ENCODE measurements around the gene SRCAP.

The SRCAP gene

GRCh38 chr16:30760577-30761426 is 61.8 kb downstream of the SRCAP start:
- no peak for DNase-seq

DNA sequence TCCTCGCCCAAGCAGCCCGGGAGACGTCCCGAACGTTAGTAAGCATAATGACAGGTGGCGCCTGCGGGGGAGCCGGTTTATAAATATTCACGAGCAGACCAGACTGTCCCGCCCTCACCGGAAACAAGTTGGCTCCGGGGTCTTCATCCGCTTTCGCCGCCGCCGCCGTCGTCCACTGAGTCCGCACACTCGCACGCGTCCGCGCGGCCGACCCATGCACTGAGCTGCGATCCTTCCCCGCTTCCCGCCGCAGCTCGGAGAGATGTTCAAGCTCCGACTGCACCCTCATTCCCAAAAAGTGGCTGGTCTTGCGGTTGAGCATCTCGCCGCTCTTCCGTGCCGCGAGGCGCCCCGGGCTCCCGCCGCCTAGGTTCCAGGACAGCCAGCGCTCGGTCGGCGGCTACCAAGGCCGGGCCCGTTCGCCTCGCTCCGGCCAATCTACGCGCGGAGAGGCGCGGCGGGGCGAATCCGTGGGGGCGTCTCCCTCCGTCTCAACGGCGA is 62.5 kb downstream of the SRCAP start:
- DNase-seq, result peak; percentile 67

DNA sequence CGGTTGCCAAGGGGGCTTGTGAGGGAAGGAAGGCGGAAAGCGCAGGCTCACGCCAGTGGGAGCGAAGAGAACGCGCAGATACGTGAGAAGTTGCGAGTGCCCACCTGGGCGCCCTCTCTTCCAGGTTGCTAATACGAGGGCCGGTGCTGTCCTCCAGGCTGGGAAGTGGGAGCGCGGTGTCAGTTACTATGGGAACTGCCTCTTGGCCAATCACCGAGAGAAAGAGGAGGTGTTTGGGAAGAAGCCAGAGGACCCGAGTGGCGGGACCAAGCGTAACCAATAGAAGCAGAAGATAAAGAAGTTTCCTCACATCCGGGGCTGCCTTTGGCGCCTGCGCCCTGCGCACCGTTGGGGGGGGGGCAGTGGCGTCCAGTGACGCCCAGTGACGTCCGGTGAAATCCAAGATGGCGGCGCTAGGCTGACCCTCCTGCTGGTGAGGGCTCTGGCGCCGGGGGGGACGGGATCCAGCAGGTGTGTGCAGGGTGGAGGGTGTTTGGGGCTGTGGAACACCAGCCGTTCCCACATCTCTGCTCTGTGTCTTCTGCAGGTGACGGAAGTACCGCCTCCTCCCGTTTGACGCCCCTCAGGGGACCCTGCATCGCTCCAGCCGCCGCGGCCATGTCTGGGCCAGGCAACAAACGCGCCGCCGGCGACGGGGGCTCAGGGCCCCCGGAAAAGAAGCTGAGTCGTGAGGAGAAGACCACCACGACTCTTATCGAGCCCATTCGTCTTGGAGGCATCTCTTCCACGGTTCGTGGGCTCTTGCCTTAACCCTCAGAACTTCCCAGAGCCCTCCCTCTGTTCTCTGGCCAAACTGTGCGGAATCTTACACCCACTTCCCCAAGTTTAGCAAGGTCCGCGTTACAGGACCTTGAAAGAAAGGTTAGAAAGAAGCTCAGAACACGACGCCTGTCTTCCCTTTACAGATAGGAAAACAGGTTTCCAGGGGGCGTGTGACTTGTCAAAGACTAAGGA is 63.2 kb downstream of the SRCAP start, which contains the start of the genes CFAP119 and RNF40:
CFAP119 (minus strand) TSS at position 135 of the 975 bp plus-strand sequence. CDS start 314 bp downstream, outside the sequence.
RNF40 (plus strand) TSS at position 395 of the 975 bp plus-strand sequence; CDS start at position 619, 224 bp downstream.
- DNase-seq, result peak; percentile 99

- DNase-seq, result no peak
These were observed 64.2 kb downstream of the SRCAP start for GRCh38 chr16:30762991-30763725.

- no peak for DNase-seq
These were observed 65.1 kb downstream of the SRCAP start for GRCh38 chr16:30764086-30764485.

DNA sequence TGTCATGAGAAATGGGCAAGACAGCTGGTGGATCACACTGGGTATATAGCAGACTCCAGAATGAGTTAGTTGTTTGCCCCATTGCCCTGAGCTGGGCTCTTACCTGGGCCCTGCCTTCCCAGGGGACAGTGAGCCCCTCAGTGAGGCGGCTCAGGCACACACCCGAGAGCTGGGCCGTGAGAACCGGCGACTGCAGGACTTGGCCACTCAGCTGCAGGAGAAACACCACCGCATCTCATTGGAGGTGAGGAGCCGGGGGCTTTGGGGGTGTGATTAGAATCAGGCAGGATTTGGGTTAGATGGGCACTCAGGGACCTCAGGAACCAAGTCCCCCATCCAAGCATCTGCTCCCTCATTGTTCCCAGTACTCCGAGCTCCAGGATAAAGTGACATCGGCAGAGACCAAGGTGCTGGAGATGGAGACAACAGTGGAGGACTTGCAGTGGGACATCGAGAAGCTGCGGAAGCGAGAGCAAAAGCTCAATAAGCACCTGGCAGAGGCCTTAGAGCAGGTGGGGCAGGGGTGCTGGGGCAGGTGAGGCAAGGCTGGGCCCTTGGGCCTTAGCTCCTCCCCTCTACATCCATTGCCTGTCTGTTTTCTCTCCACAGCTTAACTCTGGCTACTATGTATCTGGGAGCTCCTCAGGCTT is 66.0 kb downstream of the SRCAP start:
- DNase-seq, result no peak

GRCh38 chr16:30766206-30766932 is 67.4 kb downstream of the SRCAP start:
- no peak for DNase-seq

GRCh38 chr16:30766933-30767284 is 67.9 kb downstream of the SRCAP start:
- DNase-seq, result no peak

DNA sequence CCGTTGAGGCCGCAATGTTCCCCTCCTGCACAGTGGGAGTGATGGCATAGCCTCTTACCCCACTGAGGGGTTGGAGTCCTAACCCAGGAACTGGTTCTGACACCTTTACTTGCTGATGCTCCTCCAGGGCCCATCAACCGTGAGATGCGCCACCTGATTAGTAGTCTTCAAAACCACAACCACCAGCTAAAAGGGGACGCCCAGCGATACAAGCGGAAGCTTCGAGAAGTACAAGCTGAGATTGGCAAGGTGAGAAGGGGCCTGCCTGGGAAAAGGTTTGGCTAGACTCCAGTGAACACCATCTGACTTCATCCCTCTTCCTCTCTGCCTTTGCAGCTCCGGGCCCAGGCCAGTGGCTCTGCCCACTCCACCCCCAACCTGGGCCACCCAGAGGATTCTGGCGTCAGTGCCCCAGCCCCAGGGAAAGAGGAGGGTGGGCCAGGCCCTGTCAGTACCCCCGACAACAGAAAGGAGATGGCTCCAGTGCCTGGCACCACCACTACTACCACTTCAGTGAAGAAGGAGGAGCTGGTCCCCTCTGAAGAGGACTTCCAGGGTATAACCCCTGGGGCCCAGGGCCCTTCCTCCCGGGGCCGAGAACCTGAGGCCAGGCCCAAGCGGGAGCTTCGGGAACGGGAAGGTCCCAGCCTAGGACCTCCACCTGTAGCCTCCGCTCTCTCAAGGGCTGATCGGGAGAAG is 68.9 kb downstream of the SRCAP start:
- DNase-seq, result no peak

- no peak for DNase-seq
These were observed 69.7 kb downstream of the SRCAP start for GRCh38 chr16:30768583-30769181.

GRCh38 chr16:30769379-30770089 is 70.6 kb downstream of the SRCAP start:
- DNase-seq, result no peak

DNA sequence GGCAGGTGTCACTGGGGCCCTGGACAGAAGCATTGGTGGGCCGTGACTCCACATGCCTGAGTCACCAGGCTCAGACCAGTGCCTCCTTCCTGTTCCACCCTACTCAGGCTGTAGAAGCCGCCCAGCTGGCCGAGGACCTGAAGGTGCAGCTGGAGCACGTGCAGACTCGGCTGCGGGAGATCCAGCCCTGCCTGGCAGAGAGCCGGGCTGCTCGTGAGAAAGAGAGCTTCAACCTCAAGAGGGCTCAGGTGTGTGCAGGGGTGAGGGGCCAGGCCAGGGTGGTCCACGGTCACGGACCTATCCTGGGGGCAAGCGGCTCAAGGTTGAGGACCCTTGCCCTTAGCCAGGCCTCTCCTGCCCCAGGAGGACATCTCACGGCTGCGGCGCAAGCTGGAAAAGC is 72.8 kb downstream of the SRCAP start:
- DNase-seq, result no peak

DNA sequence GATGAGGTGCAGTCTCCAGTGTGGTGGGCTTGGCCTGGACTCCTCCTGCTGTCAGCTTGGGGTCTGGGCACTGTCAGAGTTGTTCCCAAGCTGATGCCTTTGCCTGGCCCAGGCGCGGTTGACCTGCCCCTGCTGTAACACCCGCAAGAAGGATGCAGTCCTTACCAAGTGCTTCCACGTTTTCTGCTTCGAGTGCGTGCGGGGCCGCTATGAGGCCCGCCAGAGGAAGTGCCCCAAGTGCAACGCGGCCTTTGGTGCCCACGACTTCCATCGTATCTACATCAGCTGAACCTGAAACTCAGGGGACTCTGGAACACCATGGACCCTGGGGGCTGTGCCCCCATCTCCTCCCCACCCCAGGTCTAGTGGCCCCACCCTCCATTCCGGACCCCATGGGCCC is 74.9 kb downstream of the SRCAP start:
- no peak for DNase-seq

GRCh38 chr16:30774367-30775130 is 75.6 kb downstream of the SRCAP start:
- DNase-seq, result peak; percentile 61

- DNase-seq, result no peak
These were observed 76.1 kb downstream of the SRCAP start for GRCh38 chr16:30775131-30775391.

GRCh38 chr16:30775392-30776188 is 76.6 kb downstream of the SRCAP start:
- DNase-seq, result peak; percentile 97

DNA sequence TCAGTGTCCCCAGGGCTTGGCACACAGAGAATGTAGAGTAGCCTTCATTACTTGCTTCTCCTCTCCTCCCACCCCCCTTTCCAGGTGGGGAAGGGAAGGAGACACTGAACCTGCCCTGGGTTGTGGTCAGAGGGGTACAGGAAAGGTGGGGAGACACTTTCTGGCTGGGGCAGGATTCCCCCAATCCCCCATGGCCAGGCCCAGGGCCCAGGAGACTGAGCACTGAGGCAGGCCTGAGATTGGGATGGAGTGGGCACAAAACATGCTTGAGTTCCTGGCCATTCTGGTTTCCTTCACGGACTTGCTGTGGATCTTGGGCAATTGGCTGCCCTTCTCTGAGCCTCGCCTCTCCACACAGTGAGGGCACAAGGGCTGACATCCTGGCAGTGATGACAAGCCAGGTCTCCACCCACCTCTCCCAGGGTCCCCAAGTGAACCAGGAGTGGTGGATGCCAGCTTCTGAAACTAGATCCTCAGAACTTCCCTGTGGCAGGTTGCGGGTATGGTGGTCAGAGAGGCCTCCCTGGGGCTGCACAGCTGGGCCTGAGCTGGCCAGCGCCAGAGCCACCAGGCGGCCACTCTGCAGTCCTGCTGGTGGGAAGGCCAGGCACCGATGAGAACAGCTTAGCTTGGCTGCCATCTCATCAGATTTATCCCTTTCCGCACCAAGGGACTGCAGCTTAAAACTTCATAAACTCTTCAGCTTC is 78.8 kb downstream of the SRCAP start:
- no peak for DNase-seq

Measured in OCI-M1 (cell line).